Activated T-cell treated with anti-CD3 and anti-CD28 coated beads, Interleukin-2, amount 50 U/mL, for 1 hour (primary cell): ENCODE measurements around the gene SGF29.
"Not testable (repeated sequence)": the region's sequence is repeated elsewhere in the genome, so short reads cannot be mapped to it uniquely, and the experiment has no call there.

Experiments
- DNase-seq: peaks from one replicate; pipeline ENCODE4 v3.0.0-alpha.2; 2020

The SGF29 gene

GRCh38 chr16:28567292-28567691 is 13.6 kb downstream of the SGF29 start:
- no peak for DNase-seq

GRCh38 chr16:28569021-28569420 is 15.3 kb downstream of the SGF29 start:
- no peak for DNase-seq

- DNase-seq = no peak
Observed at GRCh38 chr16:28569968-28570752, 16.4 kb downstream of the SGF29 start.

- DNase-seq = no peak
Observed at GRCh38 chr16:28572696-28573510, 19.2 kb downstream of the SGF29 start.

GRCh38 chr16:28573738-28574718 is 20.3 kb downstream of the SGF29 start:
- no peak for DNase-seq

GRCh38 chr16:28574925-28575324 is 21.2 kb downstream of the SGF29 start:
- DNase-seq = no peak

- no peak for DNase-seq
Observed at GRCh38 chr16:28575446-28576109, 21.9 kb downstream of the SGF29 start.

GRCh38 chr16:28580726-28581315 is 27.1 kb downstream of the SGF29 start:
- no peak for DNase-seq

- no peak for DNase-seq
Observed at GRCh38 chr16:28585674-28586073, 32.0 kb downstream of the SGF29 start.

- no peak for DNase-seq
Observed at GRCh38 chr16:28586466-28586865, 32.7 kb downstream of the SGF29 start.

GRCh38 chr16:28587386-28587785 is 33.7 kb downstream of the SGF29 start:
- DNase-seq = no peak

GRCh38 chr16:28589069-28589468 is 35.3 kb downstream of the SGF29 start:
- DNase-seq = no peak

GRCh38 chr16:28589930-28590329 is 36.2 kb downstream of the SGF29 start:
- no peak for DNase-seq

GRCh38 chr16:28590384-28591340 is 36.9 kb downstream of the SGF29 start:
- no peak for DNase-seq

GRCh38 chr16:28591355-28591754 is 37.6 kb downstream of the SGF29 start:
- DNase-seq = no peak

GRCh38 chr16:28592511-28592910 is 38.8 kb downstream of the SGF29 start:
- no peak for DNase-seq

- no peak for DNase-seq
Observed at GRCh38 chr16:28592979-28593553, 39.3 kb downstream of the SGF29 start.

- not testable (repeated sequence) for DNase-seq
Observed at GRCh38 chr16:28595451-28595850, 41.7 kb downstream of the SGF29 start.

GRCh38 chr16:28596115-28596630 is 42.5 kb downstream of the SGF29 start:
- no peak for DNase-seq
